Neutrophil (primary cell): ENCODE measurements around the gene DEDD.

Source experiments
- H3K27ac ChIP-seq: fragments of 200-600 bp; sonication (generic); 2 replicates; pipeline ENCODE4 v1.5.1; 2016; ENCODE audit warnings: mild to moderate bottlenecking, moderate library complexity
- H3K27me3 ChIP-seq: fragments of 200-600 bp; sonication (generic); 2 replicates; pipeline ENCODE4 v1.6.0; 2016; ENCODE audit warnings: mild to moderate bottlenecking
- H3K36me3 ChIP-seq: fragments of 200-600 bp; sonication (generic); 2 replicates; pipeline ENCODE4 v1.5.1; 2017
- H3K4me1 ChIP-seq, 2 experiments: fragments of 200-600 bp in 1 of 2; sonication (generic) in 1 of 2; 1 replicate in 1 of 2; 2 replicates in 1 of 2; pipeline versions ENCODE4 v1.5.1 to v1.6.1; 2013 to 2016; ENCODE audit warnings: low read depth in 1 of 2, low read length in 1 of 2, mild to moderate bottlenecking in 1 of 2, moderate library complexity in 1 of 2; ENCODE audit not compliant: control insufficient read depth in 1 of 2, insufficient read depth in 1 of 2
- H3K4me3 ChIP-seq, 2 experiments: fragments of 200-600 bp in 1 of 2; sonication (generic) in 1 of 2; 1 replicate in 1 of 2; 2 replicates in 1 of 2; pipeline ENCODE4 v1.5.1; 2013 to 2016; ENCODE audit warnings: low read depth in 1 of 2, low read length in 1 of 2, mild to moderate bottlenecking in 1 of 2, moderate library complexity in 1 of 2
- H3K9me3 ChIP-seq: fragments of 200-600 bp; sonication (generic); 2 replicates; pipeline ENCODE4 v1.5.1; 2016
- CTCF ChIP-seq: fragments of 200-600 bp; sonication (generic); IDR thresholded peaks from 2 replicates; pipeline ENCODE4 v1.5.1; 2016; ENCODE audit warnings: antibody characterized with exemption

Gene DEDD

GRCh38 chr1:161172776-161173376, 40.4 kb upstream of the DEDD start:
- TF ChIP-seq CTCF: no peak
- peaks cover 52% of the 10 kb centered on the region for H3K36me3 ChIP-seq
- no peaks in the 10 kb centered on the region for H3K9me3 ChIP-seq
- no peak overlapping the region for H3K4me3 ChIP-seq
- H3K27me3 ChIP-seq: no peaks in the 10 kb centered on the region
- H3K4me1 ChIP-seq: peaks cover 14 to 20% of the 10 kb centered on the region in 2 experiments
- H3K27ac ChIP-seq: no peak overlapping the region

GRCh38 chr1:161172349-161172748, 39.9 kb upstream of the DEDD start:
- peaks cover 10 to 15% of the 10 kb centered on the region in 2 experiments for H3K4me1 ChIP-seq
- peaks cover 52% of the 10 kb centered on the region for H3K36me3 ChIP-seq
- no peak overlapping the region for H3K27ac ChIP-seq

GRCh38 chr1:161171696-161172095, 39.2 kb upstream of the DEDD start:
- H3K36me3 ChIP-seq: peaks cover 52% of the 10 kb centered on the region
- no peak for TF ChIP-seq CTCF
- H3K27me3 ChIP-seq: no peaks in the 10 kb centered on the region
- no peak overlapping the region for H3K27ac ChIP-seq
- no peaks in the 10 kb centered on the region for H3K9me3 ChIP-seq
- H3K4me1 ChIP-seq: peaks cover 13 to 14% of the 10 kb centered on the region in 2 experiments
- no peak overlapping the region for H3K4me3 ChIP-seq

More at GRCh38 chr1:161172349-161172748, 39.9 kb upstream of the DEDD start:
- TF ChIP-seq CTCF: no peak
- Histone ChIP-seq H3K9me3 (no peaks in the 10 kb centered on the region), H3K27me3 (no peaks in the 10 kb centered on the region), H3K4me3 (no peak overlapping the region)

DNA sequence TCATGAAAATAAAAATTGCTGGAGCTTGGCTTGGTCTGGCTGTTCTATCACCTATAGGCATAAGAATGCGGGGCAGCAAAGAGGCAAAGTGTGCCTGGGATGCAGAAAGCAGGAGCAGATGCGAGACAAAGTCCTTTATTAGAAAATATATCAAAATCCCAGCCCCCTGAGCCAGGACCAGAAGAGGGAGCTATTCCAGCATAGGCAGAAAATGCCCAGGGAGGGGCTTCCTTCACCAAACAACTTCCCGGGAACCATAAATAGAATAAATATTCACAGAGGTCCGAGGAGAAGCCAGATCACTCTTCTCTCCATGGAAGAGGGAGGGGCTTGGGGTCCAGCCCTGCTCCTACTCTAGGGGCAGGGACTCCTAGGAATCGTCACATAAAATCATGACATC, 38.7 kb upstream of the DEDD start:
- Histone ChIP-seq H3K4me1 (peaks cover 12 to 13% of the 10 kb centered on the region in 2 experiments), H3K36me3 (peaks cover 52% of the 10 kb centered on the region), H3K27ac (no peak overlapping the region)

DNA sequence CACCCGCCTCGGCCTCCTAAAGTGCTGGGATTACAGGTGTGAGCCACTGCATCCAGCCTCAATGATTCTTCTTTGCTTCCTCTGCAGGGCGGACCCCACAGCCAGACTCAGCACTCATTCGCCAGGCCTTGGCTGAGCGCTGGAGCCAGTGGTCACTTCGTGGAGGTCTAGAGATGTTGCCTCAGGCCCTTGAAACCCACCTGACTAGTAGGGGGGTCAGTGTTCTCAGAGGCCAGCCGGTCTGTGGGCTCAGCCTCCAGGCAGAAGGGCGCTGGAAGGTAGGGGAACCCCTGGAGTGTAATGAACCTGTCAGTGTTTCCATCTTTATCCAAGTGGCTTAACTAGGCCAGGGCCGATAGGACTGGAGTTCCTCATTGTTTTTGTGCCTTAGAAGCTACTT, 36.4 kb upstream of the DEDD start:
- H3K36me3 ChIP-seq: peaks cover 42% of the 10 kb centered on the region
- no peak for TF ChIP-seq CTCF

More for the DNA sequence above, 38.7 kb upstream of the DEDD start:
- Histone ChIP-seq H3K27me3 (no peaks in the 10 kb centered on the region), H3K9me3 (no peaks in the 10 kb centered on the region), H3K4me3 (no peak overlapping the region)
- no peak for TF ChIP-seq CTCF

More for the DNA sequence above, 36.4 kb upstream of the DEDD start:
- Histone ChIP-seq H3K4me1 (peaks cover 21 to 27% of the 10 kb centered on the region in 2 experiments), H3K27me3 (no peaks in the 10 kb centered on the region), H3K27ac (no peak overlapping the region), H3K9me3 (no peaks in the 10 kb centered on the region), H3K4me3 (no peak overlapping the region)
